Esophagus muscularis mucosa (tissue), 3 donors: ENCODE data around the gene LACRT.

Source experiments
- POLR2A ChIP-seq: fragments of 450-650 bp; IDR thresholded peaks from one replicate; pipeline ENCODE4 v1.6.1; 2017; ENCODE audit warnings: antibody characterized with exemption, moderate library complexity, mild to moderate bottlenecking, low read depth
- POLR2AphosphoS5 ChIP-seq, 2 donors: sonication (generic); formaldehyde crosslinking; IDR thresholded peaks; one replicate each; pipeline ENCODE4 v1.6.1; 2017; ENCODE audit warnings: antibody characterized with exemption in 2 of 2
- TF ChIP-seq, protein P1 (sequence below), 3 experiments: fragments of 200-600 bp in 2 of 3; fragments of 450-650 bp in 1 of 3; sonication (generic) in 2 of 3; IDR thresholded peaks; one replicate each; pipeline ENCODE4 v1.5.1; 2017 to 2019; ENCODE audit warnings: antibody characterized with exemption in 3 of 3, mild to moderate bottlenecking in 2 of 3, moderate library complexity in 1 of 3

DNA sequence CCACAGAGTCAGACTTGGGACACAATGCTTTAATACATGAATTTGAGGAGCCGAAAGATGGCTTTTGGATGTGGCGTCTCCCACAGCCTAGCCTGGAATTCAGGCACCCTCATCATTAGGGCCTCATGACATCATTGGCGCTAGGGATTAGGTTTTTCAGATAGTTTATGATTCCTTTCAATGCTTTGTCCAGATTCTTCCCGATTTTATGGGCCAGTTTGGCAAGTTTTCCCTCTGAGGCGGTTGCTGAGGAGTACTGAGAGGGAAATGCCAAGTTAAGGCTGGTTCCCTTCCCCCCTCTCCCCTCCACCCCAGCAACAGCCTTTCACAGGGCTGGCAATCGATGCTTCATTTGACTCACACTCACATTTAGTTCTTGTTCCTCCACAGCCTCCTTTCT, 26.5 kb downstream of the LACRT start:
- TF ChIP-seq, protein P1, sequence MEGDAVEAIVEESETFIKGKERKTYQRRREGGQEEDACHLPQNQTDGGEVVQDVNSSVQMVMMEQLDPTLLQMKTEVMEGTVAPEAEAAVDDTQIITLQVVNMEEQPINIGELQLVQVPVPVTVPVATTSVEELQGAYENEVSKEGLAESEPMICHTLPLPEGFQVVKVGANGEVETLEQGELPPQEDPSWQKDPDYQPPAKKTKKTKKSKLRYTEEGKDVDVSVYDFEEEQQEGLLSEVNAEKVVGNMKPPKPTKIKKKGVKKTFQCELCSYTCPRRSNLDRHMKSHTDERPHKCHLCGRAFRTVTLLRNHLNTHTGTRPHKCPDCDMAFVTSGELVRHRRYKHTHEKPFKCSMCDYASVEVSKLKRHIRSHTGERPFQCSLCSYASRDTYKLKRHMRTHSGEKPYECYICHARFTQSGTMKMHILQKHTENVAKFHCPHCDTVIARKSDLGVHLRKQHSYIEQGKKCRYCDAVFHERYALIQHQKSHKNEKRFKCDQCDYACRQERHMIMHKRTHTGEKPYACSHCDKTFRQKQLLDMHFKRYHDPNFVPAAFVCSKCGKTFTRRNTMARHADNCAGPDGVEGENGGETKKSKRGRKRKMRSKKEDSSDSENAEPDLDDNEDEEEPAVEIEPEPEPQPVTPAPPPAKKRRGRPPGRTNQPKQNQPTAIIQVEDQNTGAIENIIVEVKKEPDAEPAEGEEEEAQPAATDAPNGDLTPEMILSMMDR (IDR thresholded peaks at IDR 0.05) = no peak
- TF ChIP-seq POLR2A = no peak
- no peak for TF ChIP-seq POLR2AphosphoS5 (IDR thresholded peaks at IDR 0.05)
